MM.1S (cell line): ENCODE data around the gene XXYLT1.

ENCODE experiments used
- DNase-seq: peaks from one replicate; pipeline ENCODE4 v3.0.0-alpha.2; 2015
- H2AFZ ChIP-seq: fragments of 300-600 bp; sonication (generic); 2 replicates; pipeline ENCODE4 v1.6.0; 2016; ENCODE audit warnings: antibody characterized with exemption, low read length
- H3F3A ChIP-seq: fragments of 300-600 bp; sonication (generic); 2 replicates; pipeline ENCODE4 v1.6.1; 2016; ENCODE audit warnings: mild to moderate bottlenecking, antibody characterized with exemption, low read length, moderate library complexity, mixed read lengths; ENCODE audit not compliant: insufficient read depth
- H3K27ac ChIP-seq: fragments of 300-600 bp; sonication (generic); 2 replicates; pipeline ENCODE4 v1.5.1; 2016; ENCODE audit warnings: mild to moderate bottlenecking, low read length
- H3K27me3 ChIP-seq: fragments of 300-600 bp; sonication (generic); replicated peaks from 2 replicates; pipeline ENCODE4 v1.6.0; 2016; ENCODE audit warnings: low read length; ENCODE audit not compliant: insufficient read depth
- H3K36me3 ChIP-seq: fragments of 300-600 bp; sonication (generic); replicated peaks from 2 replicates; pipeline ENCODE4 v1.6.1; 2016; ENCODE audit warnings: mild to moderate bottlenecking, low read length, mixed read lengths; ENCODE audit not compliant: insufficient read depth
- H3K4me1 ChIP-seq: fragments of 300-600 bp; sonication (generic); 2 replicates; pipeline ENCODE4 v1.6.1; 2016; ENCODE audit warnings: low read length, mixed read lengths
- H3K4me2 ChIP-seq: fragments of 300-600 bp; sonication (generic); 2 replicates; pipeline ENCODE4 v1.6.0; 2016; ENCODE audit warnings: low read depth, low read length
- H3K4me3 ChIP-seq: fragments of 300-600 bp; sonication (generic); 2 replicates; pipeline ENCODE4 v1.5.1; 2016; ENCODE audit warnings: low read length, mixed read lengths
- H3K79me2 ChIP-seq: fragments of 300-600 bp; sonication (generic); 2 replicates; pipeline ENCODE4 v1.6.1; 2016; ENCODE audit warnings: mixed run types, low read length, mixed read lengths
- H3K9ac ChIP-seq: fragments of 300-600 bp; sonication (generic); 2 replicates; pipeline ENCODE4 v1.6.1; 2016; ENCODE audit warnings: low read length, mixed read lengths
- H3K9me2 ChIP-seq: fragments of 300-600 bp; sonication (generic); replicated peaks from 2 replicates; pipeline ENCODE4 v1.6.1; 2016; ENCODE audit warnings: mild to moderate bottlenecking, low read length, mixed read lengths; ENCODE audit not compliant: insufficient read depth
- H3K9me3 ChIP-seq: fragments of 300-600 bp; sonication (generic); replicated peaks from 2 replicates; pipeline ENCODE4 v1.6.1; 2016; ENCODE audit warnings: mild to moderate bottlenecking, low read length, mixed read lengths; ENCODE audit not compliant: insufficient read depth
- H4K20me1 ChIP-seq: fragments of 300-600 bp; sonication (generic); 2 replicates; pipeline ENCODE4 v1.6.1; 2016; ENCODE audit warnings: mild to moderate bottlenecking, low read length, moderate library complexity, mixed read lengths; ENCODE audit not compliant: insufficient read depth
- EZH2 ChIP-seq: fragments of 300-600 bp; sonication (generic); optimal IDR thresholded peaks from 2 replicates; pipeline ENCODE3; 2017; ENCODE audit warnings: low read depth, mild to moderate bottlenecking, antibody characterized with exemption, low read length, mixed read lengths
- EZH2phosphoT487 ChIP-seq: fragments of 300-600 bp; sonication (generic); IDR thresholded peaks from 2 replicates; pipeline ENCODE4 v1.6.1; 2018; ENCODE audit warnings: antibody characterized with exemption, low read length
- TF ChIP-seq, protein P1 (sequence below): fragments of 300-600 bp; sonication (generic); IDR thresholded peaks from 2 replicates; pipeline ENCODE4 v1.5.1; 2016; ENCODE audit warnings: antibody characterized with exemption, low read length, mixed read lengths

Gene XXYLT1

DNA sequence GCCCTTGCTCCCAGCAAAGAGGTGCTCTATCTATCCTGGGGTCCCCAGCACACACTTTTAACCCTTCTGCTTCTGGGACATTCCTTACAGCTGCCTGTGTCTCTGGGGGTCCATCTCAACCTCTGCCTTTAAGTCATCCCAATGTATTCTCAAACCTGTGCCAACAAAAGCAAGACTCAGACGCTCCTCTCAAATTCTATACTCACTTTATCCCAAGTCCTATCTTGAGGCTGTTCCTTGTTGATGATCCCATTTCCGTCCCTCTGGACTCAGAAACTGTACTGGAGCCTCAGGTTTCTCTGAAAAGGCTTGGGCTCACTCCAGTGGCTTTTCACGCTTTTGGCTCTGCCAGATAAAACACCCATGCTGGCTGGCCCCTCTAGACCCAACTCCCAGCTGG, 69.7 kb downstream of the XXYLT1 start:
- Histone ChIP-seq H3K4me1 (no peaks in the 10 kb centered on the region), H2AFZ (no peak overlapping the region), H3K9me3 (no peaks in the 10 kb centered on the region), H3K4me3 (no peak overlapping the region), H3K27me3 (no peaks in the 10 kb centered on the region), H3K79me2 (no peaks in the 10 kb centered on the region), H3K27ac (no peak overlapping the region), H3F3A (no peaks in the 10 kb centered on the region), H3K9me2 (no peaks in the 10 kb centered on the region), H3K4me2 (no peak overlapping the region), H4K20me1 (no peaks in the 10 kb centered on the region), H3K9ac (no peak overlapping the region), H3K36me3 (no peaks in the 10 kb centered on the region)
- DNase-seq, result no peak
- TF ChIP-seq EZH2phosphoT487 (no peak), EZH2 (no peak)
- TF ChIP-seq, protein P1, sequence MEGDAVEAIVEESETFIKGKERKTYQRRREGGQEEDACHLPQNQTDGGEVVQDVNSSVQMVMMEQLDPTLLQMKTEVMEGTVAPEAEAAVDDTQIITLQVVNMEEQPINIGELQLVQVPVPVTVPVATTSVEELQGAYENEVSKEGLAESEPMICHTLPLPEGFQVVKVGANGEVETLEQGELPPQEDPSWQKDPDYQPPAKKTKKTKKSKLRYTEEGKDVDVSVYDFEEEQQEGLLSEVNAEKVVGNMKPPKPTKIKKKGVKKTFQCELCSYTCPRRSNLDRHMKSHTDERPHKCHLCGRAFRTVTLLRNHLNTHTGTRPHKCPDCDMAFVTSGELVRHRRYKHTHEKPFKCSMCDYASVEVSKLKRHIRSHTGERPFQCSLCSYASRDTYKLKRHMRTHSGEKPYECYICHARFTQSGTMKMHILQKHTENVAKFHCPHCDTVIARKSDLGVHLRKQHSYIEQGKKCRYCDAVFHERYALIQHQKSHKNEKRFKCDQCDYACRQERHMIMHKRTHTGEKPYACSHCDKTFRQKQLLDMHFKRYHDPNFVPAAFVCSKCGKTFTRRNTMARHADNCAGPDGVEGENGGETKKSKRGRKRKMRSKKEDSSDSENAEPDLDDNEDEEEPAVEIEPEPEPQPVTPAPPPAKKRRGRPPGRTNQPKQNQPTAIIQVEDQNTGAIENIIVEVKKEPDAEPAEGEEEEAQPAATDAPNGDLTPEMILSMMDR, result no peak

GRCh38 chr3:195200010-195200822, 70.7 kb downstream of the XXYLT1 start:
- Histone ChIP-seq H3K4me2 (no peak overlapping the region), H3F3A (no peaks in the 10 kb centered on the region), H3K9me2 (no peaks in the 10 kb centered on the region), H2AFZ (no peak overlapping the region), H3K27ac (no peak overlapping the region), H3K9me3 (no peaks in the 10 kb centered on the region), H3K4me3 (no peak overlapping the region), H4K20me1 (no peaks in the 10 kb centered on the region), H3K4me1 (no peaks in the 10 kb centered on the region), H3K9ac (no peak overlapping the region), H3K36me3 (no peaks in the 10 kb centered on the region), H3K79me2 (no peaks in the 10 kb centered on the region), H3K27me3 (no peaks in the 10 kb centered on the region)
- TF ChIP-seq EZH2, result no peak
- no peak for DNase-seq

DNA sequence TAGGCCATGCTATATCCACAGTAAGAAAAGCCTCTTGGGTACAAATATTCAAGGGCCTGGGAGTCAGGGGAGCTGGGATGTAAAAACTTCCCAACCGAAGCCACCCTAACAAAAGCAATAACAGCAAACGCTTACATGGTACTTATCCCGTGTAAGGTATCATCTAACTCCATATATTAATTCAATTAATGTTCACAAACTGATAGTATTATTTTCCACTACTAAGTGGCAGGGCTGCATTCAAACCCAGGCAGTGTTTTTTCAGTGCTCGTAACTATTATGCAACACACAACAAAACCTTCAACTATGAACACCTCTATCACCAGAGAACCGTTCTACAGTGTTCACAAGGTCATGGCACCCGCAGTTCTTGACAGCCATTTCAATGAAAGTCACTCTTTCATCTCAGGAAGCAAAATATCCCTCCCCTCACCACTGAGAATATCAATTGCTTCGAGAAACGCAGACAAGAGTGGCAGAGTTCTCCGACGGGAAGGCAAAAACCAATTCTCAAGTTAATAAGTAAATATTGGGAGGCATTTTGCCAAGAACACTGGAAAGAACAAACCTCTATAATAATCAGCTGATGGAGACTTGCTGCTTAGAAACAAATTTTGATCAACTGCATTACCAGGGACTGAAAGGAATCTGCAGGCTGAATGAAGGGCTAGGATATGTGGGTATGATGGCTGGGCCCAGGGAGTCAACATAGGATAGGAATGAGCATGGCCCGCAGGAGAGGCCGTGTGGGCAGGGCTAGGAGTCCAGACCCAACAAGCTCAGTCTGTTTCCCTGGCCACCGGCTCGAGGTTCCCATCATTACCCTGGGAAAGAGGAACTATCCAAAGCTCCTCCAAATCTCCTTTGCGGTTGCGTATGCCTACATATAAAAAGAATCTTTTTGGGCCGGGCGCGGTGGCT, 72.3 kb downstream of the XXYLT1 start:
- no peak overlapping the region for H3K4me3 ChIP-seq
- no peaks in the 10 kb centered on the region for H3K9me3 ChIP-seq
- TF ChIP-seq EZH2 (no peak), EZH2phosphoT487 (no peak)
- TF ChIP-seq, protein P1, result no peak
- H3K9me2 ChIP-seq, result no peaks in the 10 kb centered on the region
- no peaks in the 10 kb centered on the region for H4K20me1 ChIP-seq
- H3K9ac ChIP-seq, result no peak overlapping the region
- H3K4me2 ChIP-seq, result no peak overlapping the region
- no peaks in the 10 kb centered on the region for H3K27me3 ChIP-seq
- no peak overlapping the region for H3K27ac ChIP-seq
- no peaks in the 10 kb centered on the region for H3F3A ChIP-seq
- DNase-seq, result no peak
- no peaks in the 10 kb centered on the region for H3K4me1 ChIP-seq
- H3K79me2 ChIP-seq, result no peaks in the 10 kb centered on the region
- no peak overlapping the region for H2AFZ ChIP-seq
- H3K36me3 ChIP-seq, result no peaks in the 10 kb centered on the region
